GM18867 (cell line): ENCODE results near the gene OR2C1.

Experiments
- ATAC-seq: cut with Tn5 transposase; IDR thresholded peaks from one replicate; pipeline ENCODE4 v1.9.1; 2021; ENCODE audit warnings: mild to moderate bottlenecking, moderate library complexity; ENCODE audit not compliant: unreplicated experiment

OR2C1 gene

DNA sequence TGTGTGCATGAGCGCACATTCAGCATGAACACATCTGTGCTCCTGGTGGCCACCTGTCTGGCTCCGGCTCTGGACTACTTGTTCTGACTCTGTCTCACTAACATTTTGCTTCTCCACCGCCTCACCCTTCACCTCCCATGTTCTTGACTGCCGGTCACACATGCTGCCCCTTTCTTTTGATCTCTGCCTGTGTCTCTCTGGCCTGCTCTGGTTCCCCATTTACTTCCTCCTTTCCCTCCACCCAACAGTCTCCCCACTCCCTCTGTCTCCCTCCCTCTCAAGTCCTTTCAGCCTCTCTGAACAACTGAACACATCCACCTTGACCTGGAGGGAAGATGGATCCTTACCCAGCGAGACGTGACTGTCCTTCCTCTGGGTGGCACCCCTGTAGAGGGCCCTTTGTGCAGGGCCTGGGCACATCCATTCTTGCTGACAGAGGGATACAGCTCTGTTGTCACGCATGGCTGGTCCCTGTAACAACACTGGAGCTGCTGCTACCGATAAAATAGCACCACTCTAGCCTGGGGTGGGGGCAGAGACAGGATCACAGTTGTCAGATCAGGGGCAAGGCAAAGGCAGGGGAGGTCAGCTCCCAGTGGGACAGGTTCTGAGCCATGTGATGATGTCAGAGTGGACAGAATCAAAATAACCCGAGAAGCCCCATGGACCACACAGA is 34.1 kb downstream of the OR2C1 start:
- ATAC-seq: no peak

- no peak for ATAC-seq
Measured at GRCh38 chr16:3400446-3400778, 44.7 kb downstream of the OR2C1 start.

GRCh38 chr16:3400779-3401688 is 45.3 kb downstream of the OR2C1 start, which contains the start of the genes ZNF174 and ZSCAN32:
Gene ZNF174, plus strand, starts transcription at chr16:3401215. Its CDS starts 790 bp downstream, at chr16:3402005.
Gene ZSCAN32, minus strand, starts transcription at chr16:3401004. Its CDS starts 3,447 bp downstream, at chr16:3397557.
- peak; percentile 95 for ATAC-seq

GRCh38 chr16:3401719-3402397 is 46.2 kb downstream of the OR2C1 start:
- ATAC-seq: no peak
